HL-60 (cell line): ENCODE results near the gene SETD6.

Experiments
- DNase-seq, 2 experiments: peaks; one replicate each; pipeline ENCODE4 v3.0.0-alpha.2; 2010 to 2020; ENCODE audit warnings: low read depth in 1 of 2, low spot score in 1 of 2
- H3K27ac ChIP-seq: fragments of 250-450 bp; sonication (Bioruptor Pico); replicated peaks from 2 replicates; pipeline ENCODE4 v1.5.1; 2020; ENCODE audit warnings: mild to moderate bottlenecking, moderate library complexity
- H3K27me3 ChIP-seq: fragments of 250-450 bp; sonication (Bioruptor Pico); 2 replicates; pipeline ENCODE4 v1.5.1; 2021; ENCODE audit warnings: mild to moderate bottlenecking, moderate library complexity; ENCODE audit not compliant: insufficient read depth, poor library complexity, severe bottlenecking
- H3K4me3 ChIP-seq: replicated peaks from 2 replicates; pipeline ENCODE4 v1.5.1; 2011; ENCODE audit warnings: mild to moderate bottlenecking, control low read depth, low read length; ENCODE audit not compliant: insufficient read depth
- GABPA ChIP-seq: IDR thresholded peaks from 2 replicates; pipeline ENCODE4 v1.6.1; 2012; ENCODE audit warnings: low read depth
- POLR2AphosphoS5 ChIP-seq: IDR thresholded peaks from 2 replicates; pipeline ENCODE4 v1.6.1; 2012; ENCODE audit warnings: low read depth
- SPI1 ChIP-seq: IDR thresholded peaks from 2 replicates; pipeline ENCODE4 v1.6.1; 2012; ENCODE audit warnings: low read depth, mild to moderate bottlenecking, borderline replicate concordance
- TF ChIP-seq, protein P1 (sequence below): IDR thresholded peaks from one replicate; pipeline ENCODE4 v1.5.1; 2011; ENCODE audit warnings: low read length, control low read depth, inconsistent platforms; ENCODE audit not compliant: insufficient read depth
- TF ChIP-seq, protein P2 (sequence below): IDR thresholded peaks from 2 replicates; pipeline ENCODE4 v1.6.1; 2012; ENCODE audit warnings: low read depth; ENCODE audit not compliant: insufficient replicate concordance

Gene SETD6

DNA sequence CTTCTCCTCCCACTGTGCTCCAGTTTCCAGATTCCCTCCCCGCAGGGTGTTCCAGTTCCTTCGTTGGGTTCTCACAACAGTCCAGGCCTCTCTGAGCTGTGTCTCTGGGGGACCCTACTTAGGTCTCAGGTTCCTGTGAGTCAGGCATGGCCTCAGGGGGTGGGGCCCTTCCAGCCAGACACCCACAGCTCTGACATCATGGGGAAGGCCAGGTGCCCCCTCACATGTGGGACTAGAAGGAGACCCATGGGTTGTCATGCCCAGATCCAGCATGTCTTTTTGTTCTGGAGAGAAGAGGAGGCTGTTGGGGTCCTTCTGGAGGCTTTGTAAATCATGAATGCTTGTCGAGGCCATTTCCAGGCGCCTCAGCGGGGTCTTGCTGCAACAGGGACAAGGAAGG, 47.4 kb upstream of the SETD6 start:
- DNase-seq = no peak
- no peak overlapping the region for H3K27ac ChIP-seq
- no peak overlapping the region for H3K4me3 ChIP-seq
- H3K27me3 ChIP-seq = peaks cover 35% of the 10 kb centered on the region
- TF ChIP-seq SPI1 = no peak
- TF ChIP-seq, protein P1, sequence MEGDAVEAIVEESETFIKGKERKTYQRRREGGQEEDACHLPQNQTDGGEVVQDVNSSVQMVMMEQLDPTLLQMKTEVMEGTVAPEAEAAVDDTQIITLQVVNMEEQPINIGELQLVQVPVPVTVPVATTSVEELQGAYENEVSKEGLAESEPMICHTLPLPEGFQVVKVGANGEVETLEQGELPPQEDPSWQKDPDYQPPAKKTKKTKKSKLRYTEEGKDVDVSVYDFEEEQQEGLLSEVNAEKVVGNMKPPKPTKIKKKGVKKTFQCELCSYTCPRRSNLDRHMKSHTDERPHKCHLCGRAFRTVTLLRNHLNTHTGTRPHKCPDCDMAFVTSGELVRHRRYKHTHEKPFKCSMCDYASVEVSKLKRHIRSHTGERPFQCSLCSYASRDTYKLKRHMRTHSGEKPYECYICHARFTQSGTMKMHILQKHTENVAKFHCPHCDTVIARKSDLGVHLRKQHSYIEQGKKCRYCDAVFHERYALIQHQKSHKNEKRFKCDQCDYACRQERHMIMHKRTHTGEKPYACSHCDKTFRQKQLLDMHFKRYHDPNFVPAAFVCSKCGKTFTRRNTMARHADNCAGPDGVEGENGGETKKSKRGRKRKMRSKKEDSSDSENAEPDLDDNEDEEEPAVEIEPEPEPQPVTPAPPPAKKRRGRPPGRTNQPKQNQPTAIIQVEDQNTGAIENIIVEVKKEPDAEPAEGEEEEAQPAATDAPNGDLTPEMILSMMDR = no peak
- TF ChIP-seq POLR2AphosphoS5 = no peak

DNA sequence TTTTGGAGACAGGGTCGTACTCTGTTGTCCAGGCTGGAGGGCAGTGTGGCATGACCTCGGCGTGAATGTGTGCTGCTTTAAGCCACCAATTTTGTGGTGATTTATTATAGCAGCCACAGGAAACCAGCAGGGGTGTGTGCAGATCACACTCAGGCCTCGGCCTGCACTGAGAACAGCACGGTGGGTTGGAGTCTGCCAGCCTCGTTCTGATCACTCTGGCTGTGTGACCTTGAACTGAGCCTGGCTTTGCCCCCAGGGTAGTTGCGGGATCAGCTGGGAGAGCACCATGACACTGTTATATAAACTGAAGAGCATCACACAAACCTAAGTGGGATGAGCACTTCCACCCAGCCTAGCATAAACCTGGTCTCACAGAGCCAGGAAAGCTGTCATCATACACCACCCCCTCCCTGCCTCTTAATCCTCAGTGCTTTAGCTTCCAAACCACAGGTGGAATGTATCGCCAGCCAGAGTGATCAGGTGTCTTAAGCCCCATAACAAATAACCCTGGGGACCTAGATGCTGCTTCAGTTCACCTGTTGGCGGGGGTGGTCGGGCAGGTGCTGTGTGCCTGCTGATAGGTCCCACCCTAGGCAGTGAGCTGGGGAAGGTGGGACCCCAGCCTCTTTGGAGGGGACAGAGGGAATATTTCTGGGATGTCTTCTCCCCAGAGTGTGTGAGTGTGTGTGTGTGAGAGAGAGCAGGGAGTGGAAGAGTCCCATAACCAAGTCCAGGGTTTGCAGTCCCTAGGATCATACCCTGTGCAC, 43.9 kb upstream of the SETD6 start:
- H3K27me3 ChIP-seq = peaks cover 13% of the 10 kb centered on the region
- TF ChIP-seq POLR2AphosphoS5 = no peak
- TF ChIP-seq, protein P1 = no peak
- no peak overlapping the region for H3K4me3 ChIP-seq
- no peak for DNase-seq
- no peak overlapping the region for H3K27ac ChIP-seq

DNA sequence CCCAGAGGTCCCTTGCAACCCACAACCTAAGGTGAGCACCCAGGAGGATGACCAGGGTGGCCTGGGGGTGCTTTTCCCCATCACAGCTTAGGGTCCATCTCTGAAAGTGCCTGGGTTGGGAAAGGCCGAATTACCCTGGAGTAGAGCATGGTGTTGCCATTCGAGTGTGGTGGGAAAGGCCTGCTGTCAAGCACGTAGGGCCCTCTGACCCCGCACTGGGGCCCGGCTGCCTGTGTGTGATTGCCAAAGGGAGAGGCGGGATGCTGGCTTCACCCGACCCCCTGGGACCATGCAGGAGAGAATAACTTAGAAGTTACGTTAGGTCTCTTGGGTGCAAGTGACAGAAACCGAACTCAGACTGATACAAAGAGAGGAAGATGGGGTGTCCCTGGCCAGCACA, 43.1 kb upstream of the SETD6 start:
- TF ChIP-seq GABPA = no peak
- no peak for TF ChIP-seq SPI1
- TF ChIP-seq, protein P2, sequence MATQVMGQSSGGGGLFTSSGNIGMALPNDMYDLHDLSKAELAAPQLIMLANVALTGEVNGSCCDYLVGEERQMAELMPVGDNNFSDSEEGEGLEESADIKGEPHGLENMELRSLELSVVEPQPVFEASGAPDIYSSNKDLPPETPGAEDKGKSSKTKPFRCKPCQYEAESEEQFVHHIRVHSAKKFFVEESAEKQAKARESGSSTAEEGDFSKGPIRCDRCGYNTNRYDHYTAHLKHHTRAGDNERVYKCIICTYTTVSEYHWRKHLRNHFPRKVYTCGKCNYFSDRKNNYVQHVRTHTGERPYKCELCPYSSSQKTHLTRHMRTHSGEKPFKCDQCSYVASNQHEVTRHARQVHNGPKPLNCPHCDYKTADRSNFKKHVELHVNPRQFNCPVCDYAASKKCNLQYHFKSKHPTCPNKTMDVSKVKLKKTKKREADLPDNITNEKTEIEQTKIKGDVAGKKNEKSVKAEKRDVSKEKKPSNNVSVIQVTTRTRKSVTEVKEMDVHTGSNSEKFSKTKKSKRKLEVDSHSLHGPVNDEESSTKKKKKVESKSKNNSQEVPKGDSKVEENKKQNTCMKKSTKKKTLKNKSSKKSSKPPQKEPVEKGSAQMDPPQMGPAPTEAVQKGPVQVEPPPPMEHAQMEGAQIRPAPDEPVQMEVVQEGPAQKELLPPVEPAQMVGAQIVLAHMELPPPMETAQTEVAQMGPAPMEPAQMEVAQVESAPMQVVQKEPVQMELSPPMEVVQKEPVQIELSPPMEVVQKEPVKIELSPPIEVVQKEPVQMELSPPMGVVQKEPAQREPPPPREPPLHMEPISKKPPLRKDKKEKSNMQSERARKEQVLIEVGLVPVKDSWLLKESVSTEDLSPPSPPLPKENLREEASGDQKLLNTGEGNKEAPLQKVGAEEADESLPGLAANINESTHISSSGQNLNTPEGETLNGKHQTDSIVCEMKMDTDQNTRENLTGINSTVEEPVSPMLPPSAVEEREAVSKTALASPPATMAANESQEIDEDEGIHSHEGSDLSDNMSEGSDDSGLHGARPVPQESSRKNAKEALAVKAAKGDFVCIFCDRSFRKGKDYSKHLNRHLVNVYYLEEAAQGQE = no peak
- TF ChIP-seq, protein P1 = no peak
- no peak for TF ChIP-seq POLR2AphosphoS5
- DNase-seq = no peak
- peaks cover 11% of the 10 kb centered on the region for H3K27me3 ChIP-seq
- H3K4me3 ChIP-seq = no peak overlapping the region
- H3K27ac ChIP-seq = no peak overlapping the region

DNA sequence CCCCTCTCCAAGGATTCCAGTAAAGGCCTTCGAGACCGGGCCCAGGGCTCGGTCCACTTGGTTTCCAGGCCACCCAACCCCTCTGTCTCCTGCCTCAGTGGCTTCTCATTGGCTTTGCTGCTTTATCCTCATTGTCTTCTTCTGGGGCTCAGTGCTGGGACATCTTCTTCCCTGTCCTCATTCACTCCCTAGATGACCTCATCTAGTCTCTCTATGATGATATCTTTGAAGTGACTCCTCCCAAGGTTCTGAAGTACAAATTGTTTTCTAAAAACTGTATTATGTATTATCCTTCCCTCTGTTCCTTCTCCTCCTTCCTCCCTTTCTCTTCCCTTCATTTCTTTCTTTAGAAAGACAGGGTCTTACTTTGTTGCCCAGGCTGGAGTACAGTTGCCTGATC, 42.5 kb upstream of the SETD6 start:
- H3K27me3 ChIP-seq = peaks cover 11% of the 10 kb centered on the region
- no peak for DNase-seq
- no peak overlapping the region for H3K4me3 ChIP-seq
- TF ChIP-seq, protein P2 = no peak
- TF ChIP-seq, protein P1 = no peak
- TF ChIP-seq POLR2AphosphoS5 (no peak), GABPA (no peak), SPI1 (no peak)
- H3K27ac ChIP-seq = no peak overlapping the region
